ENCODE measurements around the gene CMTM4.
"Not testable (repeated sequence)": the region's sequence is repeated elsewhere in the genome, so short reads cannot be mapped to it uniquely, and the experiment has no call there.

Gene CMTM4

GRCh38 chr16:66639091-66639885, 57.3 kb downstream of the CMTM4 start:
- DNase-seq = no peak

- DNase-seq = no peak
These were observed 58.7 kb downstream of the CMTM4 start for GRCh38 chr16:66637806-66638205.

- no peak for DNase-seq
These were observed 60.3 kb downstream of the CMTM4 start for GRCh38 chr16:66636199-66636598.

- no peak for DNase-seq
These were observed 61.1 kb downstream of the CMTM4 start for GRCh38 chr16:66635406-66635805.

- no peak for DNase-seq
These were observed 61.9 kb downstream of the CMTM4 start for GRCh38 chr16:66634527-66635196.

GRCh38 chr16:66631558-66631957, 65.0 kb downstream of the CMTM4 start:
- not testable (repeated sequence) for DNase-seq

- DNase-seq = not testable (repeated sequence)
These were observed 65.8 kb downstream of the CMTM4 start for GRCh38 chr16:66630561-66631260.

GRCh38 chr16:66629856-66630255, 66.7 kb downstream of the CMTM4 start:
- no peak for DNase-seq

- DNase-seq = not testable (repeated sequence)
These were observed 68.7 kb downstream of the CMTM4 start for GRCh38 chr16:66627611-66628378.

GRCh38 chr16:66623755-66624154, 72.8 kb downstream of the CMTM4 start:
- no peak for DNase-seq

- no peak for DNase-seq
These were observed 73.7 kb downstream of the CMTM4 start for GRCh38 chr16:66622863-66623262.

GRCh38 chr16:66621973-66622372, 74.6 kb downstream of the CMTM4 start:
- DNase-seq = no peak

- DNase-seq = no peak
These were observed 76.1 kb downstream of the CMTM4 start for GRCh38 chr16:66620429-66620795.

- no peak for DNase-seq
These were observed 76.8 kb downstream of the CMTM4 start for GRCh38 chr16:66619534-66620428.

- DNase-seq = no peak
These were observed 77.8 kb downstream of the CMTM4 start for GRCh38 chr16:66618588-66619375.

- DNase-seq = no peak
These were observed 78.8 kb downstream of the CMTM4 start for GRCh38 chr16:66617728-66618127.

- no peak for DNase-seq
These were observed 79.5 kb downstream of the CMTM4 start for GRCh38 chr16:66617010-66617434.

GRCh38 chr16:66616592-66616991, 80.0 kb downstream of the CMTM4 start:
- no peak for DNase-seq

GRCh38 chr16:66616169-66616568, 80.4 kb downstream of the CMTM4 start:
- no peak for DNase-seq

- no peak for DNase-seq
These were observed 82.3 kb downstream of the CMTM4 start for GRCh38 chr16:66614161-66614802.

GRCh38 chr16:66612422-66612821, 84.1 kb downstream of the CMTM4 start:
- peak; percentile 22 for DNase-seq

Data from NCI-H1092 treated with DMSO at 0.1 percent for 48 hours (cell line).